ENCODE data around the gene PRTFDC1. TPM values are rescaled to one million over a fixed set of nuclear protein-coding genes. Genes with fewer than 3 reads are reported as not detected.

The PRTFDC1 gene
- total RNA-seq, 1 donor from 2014 or later, result 7.6 TPM

DNA sequence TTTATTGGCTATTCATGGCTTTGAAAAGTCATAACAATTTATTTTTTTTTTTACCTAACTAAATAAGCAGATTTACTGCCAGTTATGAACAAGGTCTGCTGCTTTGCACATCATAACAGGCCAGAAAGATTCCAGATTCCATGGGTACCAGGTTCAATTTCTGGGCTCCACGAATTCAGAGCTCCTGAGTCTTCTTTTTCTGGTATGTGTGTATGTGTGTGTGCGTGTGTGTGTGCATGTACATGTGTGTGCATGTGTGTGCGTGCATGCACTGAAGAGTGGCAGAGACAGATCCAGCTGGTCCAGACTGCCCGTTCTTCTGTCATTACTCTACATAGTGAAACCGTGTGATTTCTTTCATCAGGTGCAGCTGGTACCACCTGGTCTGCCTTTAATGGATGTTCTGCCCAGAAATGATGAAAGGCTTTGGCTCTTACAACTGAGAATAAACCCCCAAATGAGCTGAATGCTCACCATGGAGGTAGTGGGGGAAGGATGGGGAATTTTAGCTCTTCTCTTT, 14.6 kb upstream of the PRTFDC1 start:
- DNase-seq (ENCODE audit: extremely low spot score in 2 of 2), result no peak
- Histone ChIP-seq H3K9me3 (no peaks in the 10 kb centered on the region), H3K27me3 (no peaks in the 10 kb centered on the region), H3K4me3 (no peak overlapping the region), H3K4me1 (no peaks in the 10 kb centered on the region), H3K36me3 (no peaks in the 10 kb centered on the region), H3K27ac (no peak overlapping the region)
- TF ChIP-seq POLR2A (IDR thresholded peaks at IDR 0.05) (no peak), POLR2AphosphoS5 (IDR thresholded peaks at IDR 0.05; ENCODE audit: insufficient read depth in 1 of 2, low read depth in 1 of 2) (no peak), CTCF (IDR thresholded peaks at IDR 0.05) (no peak)
- intact Hi-C loops (cut with DNase I), result no loop called here

DNA sequence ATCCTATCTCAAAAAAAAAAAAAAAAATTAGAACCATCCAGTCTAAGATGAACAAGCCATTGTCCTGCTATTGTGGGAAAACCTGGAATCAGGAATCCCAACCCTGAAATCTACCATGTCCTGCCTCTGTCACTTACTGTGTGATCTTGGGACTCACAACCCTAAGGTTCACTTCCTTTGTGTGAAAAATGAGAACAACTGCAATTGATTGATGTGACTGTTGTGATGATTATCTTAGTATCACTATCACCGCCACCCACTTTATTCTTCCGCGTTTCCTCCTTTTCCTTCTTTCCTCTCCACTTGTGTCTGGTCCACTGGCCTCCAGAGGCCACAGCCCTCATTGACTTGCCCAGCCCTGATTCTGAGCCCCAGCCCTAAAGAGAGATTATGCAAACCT, 12.6 kb upstream of the PRTFDC1 start:
- no peak overlapping the region for H3K27ac ChIP-seq
- no peaks in the 10 kb centered on the region for H3K36me3 ChIP-seq
- no peak for TF ChIP-seq POLR2A (IDR thresholded peaks at IDR 0.05)
- TF ChIP-seq CTCF (IDR thresholded peaks at IDR 0.05), result no peak
- no peak for TF ChIP-seq POLR2AphosphoS5 (IDR thresholded peaks at IDR 0.05; ENCODE audit: insufficient read depth in 1 of 2, low read depth in 1 of 2)
- intact Hi-C loops (cut with DNase I), result no loop called here
- H3K27me3 ChIP-seq, result no peaks in the 10 kb centered on the region
- H3K4me1 ChIP-seq, result no peaks in the 10 kb centered on the region
- no peaks in the 10 kb centered on the region for H3K9me3 ChIP-seq
- DNase-seq (ENCODE audit: extremely low spot score in 2 of 2), result no peak
- H3K4me3 ChIP-seq, result no peak overlapping the region

GRCh38 chr10:24963521-24964041, 11.2 kb upstream of the PRTFDC1 start:
- DNase-seq (ENCODE audit: extremely low spot score in 2 of 2), result no peak
- TF ChIP-seq POLR2AphosphoS5 (IDR thresholded peaks at IDR 0.05; ENCODE audit: insufficient read depth in 1 of 2, low read depth in 1 of 2) (no peak), POLR2A (IDR thresholded peaks at IDR 0.05) (no peak), CTCF (IDR thresholded peaks at IDR 0.05) (no peak)
- intact Hi-C loops (cut with DNase I), result no loop called here
- Histone ChIP-seq H3K27me3 (no peaks in the 10 kb centered on the region), H3K4me1 (peaks cover under 1% of the 10 kb centered on the region), H3K9me3 (no peaks in the 10 kb centered on the region), H3K36me3 (no peaks in the 10 kb centered on the region), H3K27ac (no peak overlapping the region), H3K4me3 (no peak overlapping the region)

DNA sequence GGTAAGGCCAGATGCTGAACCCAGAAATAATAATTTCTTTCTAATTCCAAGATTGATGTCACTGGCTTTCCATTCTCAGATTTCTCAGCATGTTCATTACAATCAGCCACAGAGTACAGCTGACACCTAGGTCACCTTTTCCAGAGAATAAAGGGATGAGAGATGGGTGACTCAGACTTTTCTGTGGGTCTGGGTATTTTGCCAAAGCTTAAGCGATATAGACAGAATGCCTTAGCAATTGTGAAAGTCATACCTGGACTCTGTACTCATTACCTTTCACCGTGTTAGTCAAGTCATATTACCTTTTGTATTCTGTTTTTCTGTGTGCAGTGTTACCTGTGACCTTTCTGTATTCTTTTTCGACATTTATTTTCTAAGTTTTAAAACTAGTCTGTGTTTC, 10.6 kb upstream of the PRTFDC1 start:
- Histone ChIP-seq H3K4me1 (peaks cover 7% of the 10 kb centered on the region), H3K9me3 (no peaks in the 10 kb centered on the region), H3K27me3 (no peaks in the 10 kb centered on the region), H3K4me3 (no peak overlapping the region), H3K27ac (no peak overlapping the region), H3K36me3 (no peaks in the 10 kb centered on the region)
- DNase-seq (ENCODE audit: extremely low spot score in 2 of 2), result no peak
- TF ChIP-seq POLR2AphosphoS5 (IDR thresholded peaks at IDR 0.05; ENCODE audit: insufficient read depth in 1 of 2, low read depth in 1 of 2), result peak in 1 of 2 donors; percentile 22
- TF ChIP-seq POLR2A (IDR thresholded peaks at IDR 0.05), result no peak
- intact Hi-C loops (cut with DNase I), result no loop called here

DNA sequence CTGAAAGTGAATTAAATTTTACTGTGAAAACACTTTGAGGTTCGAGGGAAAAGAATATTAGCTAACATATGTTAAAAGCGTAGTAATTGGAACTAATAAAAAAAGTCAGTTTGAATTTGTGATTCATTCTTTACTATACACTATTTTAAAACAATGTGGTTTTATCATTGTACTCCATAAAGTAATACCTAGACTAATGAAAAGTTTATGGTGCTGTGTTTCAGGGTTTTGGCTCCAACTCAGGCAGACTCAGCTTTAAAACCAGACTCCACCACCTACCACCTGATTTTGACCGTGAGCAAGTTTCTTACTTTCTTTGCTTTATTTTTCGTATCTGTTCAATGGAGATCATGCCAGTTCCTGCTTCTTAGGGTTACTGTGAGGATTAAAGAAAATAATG, 9.2 kb upstream of the PRTFDC1 start:
- Histone ChIP-seq H3K4me3 (no peak overlapping the region), H3K27ac (no peak overlapping the region), H3K27me3 (no peaks in the 10 kb centered on the region), H3K9me3 (no peaks in the 10 kb centered on the region), H3K4me1 (peaks cover 19% of the 10 kb centered on the region), H3K36me3 (no peaks in the 10 kb centered on the region)
- intact Hi-C loops (cut with DNase I), result no loop called here
- no peak for TF ChIP-seq POLR2A (IDR thresholded peaks at IDR 0.05)
- no peak for DNase-seq (ENCODE audit: extremely low spot score in 2 of 2)

GRCh38 chr10:24959382-24959730, 7.0 kb upstream of the PRTFDC1 start:
- H3K36me3 ChIP-seq, result no peaks in the 10 kb centered on the region
- H3K9me3 ChIP-seq, result no peaks in the 10 kb centered on the region
- H3K27ac ChIP-seq, result peak overlapping the region; percentile 42
- no peak for TF ChIP-seq POLR2AphosphoS5 (IDR thresholded peaks at IDR 0.05; ENCODE audit: insufficient read depth in 1 of 2, low read depth in 1 of 2)
- TF ChIP-seq POLR2A (IDR thresholded peaks at IDR 0.05), result no peak
- no peak for TF ChIP-seq CTCF (IDR thresholded peaks at IDR 0.05)
- no peak overlapping the region for H3K4me3 ChIP-seq
- H3K27me3 ChIP-seq, result no peaks in the 10 kb centered on the region
- H3K4me1 ChIP-seq, result peaks cover 20% of the 10 kb centered on the region
- DNase-seq (ENCODE audit: extremely low spot score in 2 of 2), result no peak
- intact Hi-C loops (cut with DNase I), result no loop called here
